Type B pancreatic cell (in vitro differentiated cells): ENCODE measurements around the gene PIGZ. TPM values are rescaled to one million over a fixed set of nuclear protein-coding genes. Genes with fewer than 3 reads are reported as not detected.
A peak's percentile ranks its signal among the peaks of the same experiment; 100 is the strongest.

Experiments
- DNase-seq: peaks from one replicate; pipeline ENCODE4 v3.0.0; 2021; ENCODE audit warnings: mixed read lengths; ENCODE audit not compliant: unreplicated experiment; ENCODE audit errors: extremely low spot score
- H3K27ac Mint-ChIP-seq: 2 replicates; pipeline ENCODE4 v1.8.0; 2021; ENCODE audit warnings: mild to moderate bottlenecking, mixed read lengths
- H3K27me3 Mint-ChIP-seq: 2 replicates; pipeline ENCODE4 v1.8.0; 2021; ENCODE audit warnings: mixed read lengths
- H3K36me3 Mint-ChIP-seq: 2 replicates; pipeline ENCODE4 v1.8.0; 2021; ENCODE audit warnings: mixed read lengths
- H3K4me1 Mint-ChIP-seq: one replicate; pipeline ENCODE4 v1.8.0; 2021; ENCODE audit warnings: mixed read lengths; ENCODE audit not compliant: unreplicated experiment
- H3K4me3 Mint-ChIP-seq: 2 replicates; pipeline ENCODE4 v1.8.0; 2021; ENCODE audit warnings: mild to moderate bottlenecking, mixed read lengths
- H3K9me3 Mint-ChIP-seq: 2 replicates; pipeline ENCODE4 v1.8.0; 2021; ENCODE audit warnings: mixed read lengths
- CTCF ChIP-seq: fragments of 200-600 bp; sonication (generic); conservative IDR thresholded peaks from 2 replicates; pipeline ENCODE4 v1.5.0; 2021; ENCODE audit warnings: antibody characterized with exemption, mild to moderate bottlenecking
- total RNA-seq: library from RNA; stranded (reverse); gene quantifications from 2 replicates; pipeline ENCODE4 v1.2.1, GENCODE V29; 2021; ENCODE audit warnings: low replicate concordance

The PIGZ gene
- total RNA-seq, 1 donor from 2014 or later: 2.0 TPM

GRCh38 chr3:196967412-196968232 lies 1.0 kb downstream of the PIGZ start:
- Mint-ChIP-seq H3K4me3 (peak overlapping the region; percentile 83), H3K27ac (no peak overlapping the region), H3K4me1 (no peaks in the 10 kb centered on the region), H3K36me3 (no peaks in the 10 kb centered on the region), H3K27me3 (peaks cover 60% of the 10 kb centered on the region), H3K9me3 (no peaks in the 10 kb centered on the region)
- no peak for TF ChIP-seq CTCF
- no peak for DNase-seq

- no peak overlapping the region for H3K4me3 Mint-ChIP-seq
- peaks cover 66% of the 10 kb centered on the region for H3K27me3 Mint-ChIP-seq
- no peaks in the 10 kb centered on the region for H3K9me3 Mint-ChIP-seq
- no peaks in the 10 kb centered on the region for H3K36me3 Mint-ChIP-seq
- no peak overlapping the region for H3K27ac Mint-ChIP-seq
- DNase-seq: no peak
- no peaks in the 10 kb centered on the region for H3K4me1 Mint-ChIP-seq
- no peak for TF ChIP-seq CTCF
Measured at GRCh38 chr3:196966526-196967401, 1.9 kb downstream of the PIGZ start.

GRCh38 chr3:196965804-196966173 lies 2.8 kb downstream of the PIGZ start:
- Mint-ChIP-seq H3K4me3 (no peak overlapping the region), H3K9me3 (no peaks in the 10 kb centered on the region), H3K27me3 (peaks cover 64% of the 10 kb centered on the region), H3K36me3 (no peaks in the 10 kb centered on the region), H3K27ac (no peak overlapping the region), H3K4me1 (no peaks in the 10 kb centered on the region)
- TF ChIP-seq CTCF: no peak
- DNase-seq: no peak

- no peak overlapping the region for H3K27ac Mint-ChIP-seq
- peaks cover 64% of the 10 kb centered on the region for H3K27me3 Mint-ChIP-seq
- no peaks in the 10 kb centered on the region for H3K4me1 Mint-ChIP-seq
- no peak for TF ChIP-seq CTCF
- no peak overlapping the region for H3K4me3 Mint-ChIP-seq
- H3K9me3 Mint-ChIP-seq: no peaks in the 10 kb centered on the region
- DNase-seq: no peak
- H3K36me3 Mint-ChIP-seq: no peaks in the 10 kb centered on the region
Measured at GRCh38 chr3:196965112-196965803, 3.4 kb downstream of the PIGZ start.

GRCh38 chr3:196963631-196963953 lies 5.0 kb downstream of the PIGZ start:
- Mint-ChIP-seq H3K27me3 (peaks cover 64% of the 10 kb centered on the region), H3K27ac (no peak overlapping the region), H3K9me3 (no peaks in the 10 kb centered on the region), H3K4me1 (no peaks in the 10 kb centered on the region), H3K36me3 (no peaks in the 10 kb centered on the region), H3K4me3 (no peak overlapping the region)
- DNase-seq: no peak
- TF ChIP-seq CTCF: no peak
